ENCODE data around the gene NUP133. TPM values are rescaled to one million over a fixed set of nuclear protein-coding genes. Genes with fewer than 3 reads are reported as not detected.

NUP133 gene
- total RNA-seq: 10 to 100 TPM; 35.5 to 38.1 TPM

DNA sequence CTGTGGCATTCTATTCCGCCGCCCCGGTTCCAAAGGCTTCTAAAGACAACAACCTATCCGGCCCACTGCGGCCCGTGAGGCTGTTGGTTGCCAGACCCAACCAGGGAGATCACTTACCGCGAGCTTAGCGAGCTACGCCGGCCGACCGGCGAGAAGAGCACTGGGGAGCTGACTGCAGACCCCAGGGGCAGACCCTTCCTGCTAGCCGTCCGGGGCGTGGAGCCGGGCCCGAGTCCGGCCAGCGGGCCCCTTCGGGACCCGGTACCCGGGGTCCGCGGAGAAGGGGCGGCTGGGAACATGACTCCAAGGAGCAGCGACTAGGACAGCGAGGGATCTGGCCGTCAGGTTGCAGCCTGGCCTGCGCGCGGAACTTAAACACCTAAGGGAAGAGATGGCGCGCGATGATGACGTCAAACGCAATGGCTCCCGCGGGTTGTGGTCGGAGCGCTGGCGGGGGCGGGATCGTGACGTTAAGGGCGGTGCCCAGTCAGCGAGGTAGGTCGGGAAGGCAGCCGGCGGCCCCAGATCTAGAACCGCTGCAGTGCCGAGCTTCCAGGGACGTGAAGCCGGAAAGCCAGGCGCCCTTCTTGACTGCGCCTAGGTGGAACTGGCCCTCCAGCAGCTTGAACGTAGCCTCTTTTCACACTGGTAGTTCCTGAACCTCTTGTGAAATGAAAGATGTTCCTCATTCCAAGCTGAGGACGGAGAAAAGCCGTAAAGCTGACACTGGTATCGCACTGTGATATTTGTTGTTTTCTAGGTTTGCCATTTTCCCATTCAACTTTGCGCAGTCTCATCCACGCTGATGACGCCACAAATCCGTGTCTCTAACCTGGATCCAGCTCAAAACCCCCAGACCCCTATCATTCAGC lies at the start of gene NUP133:
Gene NUP133 (minus strand): TSS at position 391 of the 872 bp plus-strand sequence. CDS start 92 bp downstream, at position 299.

DNA sequence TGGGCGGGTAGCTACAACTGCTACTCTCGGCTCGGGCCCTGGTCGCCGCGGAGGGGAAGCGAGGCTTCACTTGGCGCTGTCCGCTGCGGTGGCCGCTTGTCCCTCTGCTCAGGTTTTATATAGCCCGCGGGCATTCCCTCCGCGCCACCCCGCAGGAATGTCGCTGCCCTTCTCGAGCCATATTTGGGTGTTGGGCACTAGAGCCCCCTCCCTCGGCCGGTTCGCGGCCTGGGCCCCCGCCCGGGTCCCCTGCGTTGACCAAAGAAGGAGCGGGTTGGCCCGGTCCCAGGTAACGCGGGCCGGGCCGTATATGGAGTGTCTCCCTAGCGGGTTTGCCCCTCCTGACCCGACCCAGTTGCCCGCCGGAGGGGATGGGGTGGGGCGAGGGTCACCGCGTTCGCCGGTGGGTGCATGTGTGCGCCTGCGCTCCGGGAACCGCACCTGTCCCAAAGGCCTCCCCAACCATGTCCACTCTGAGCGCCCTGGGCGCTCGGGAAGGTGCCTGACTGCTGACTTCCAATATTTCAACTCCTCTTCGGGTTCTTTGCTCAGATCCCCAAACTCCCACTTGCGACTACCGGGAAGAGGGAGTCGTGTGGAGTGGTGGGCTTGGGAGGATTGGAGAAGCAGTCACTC lies 74.0 kb downstream of the NUP133 start, which contains the start of gene ACTA1:
Gene ACTA1 (minus strand): TSS at position 90 of the 636 bp plus-strand sequence. CDS start 979 bp downstream, outside the sequence.

Other genes with a start within 250 kb of the NUP133 start
- 10 to 100 TPM; 47.7 to 51.4 TPM for gene RAB4A, start 237.2 kb downstream of the NUP133 start, total RNA-seq
- 1 to 10 TPM; 8.7 to 8.9 TPM for gene CCSAP, start 165.3 kb downstream of the NUP133 start, total RNA-seq
- not detected for gene ACTA1, start 74.2 kb downstream of the NUP133 start, total RNA-seq
- gene ABCB10, start 50.4 kb upstream of the NUP133 start, total RNA-seq: 10 to 100 TPM; 27.1 to 28.3 TPM
- gene TAF5L, start 117.8 kb upstream of the NUP133 start, total RNA-seq: 10 to 100 TPM; 21.2 to 22.1 TPM
- gene URB2, start 117.9 kb upstream of the NUP133 start, total RNA-seq: 10 to 100 TPM; 11.6 to 12.3 TPM

All from activated naive CD4-positive, alpha-beta T cell treated with anti-CD3 and anti-CD28 coated beads, Interleukin-2, amount 10 ng/mL, durations not matched to agents 5 hours and 36 hours (primary cell).